Pancreas (tissue), 10 donors: ENCODE data around the gene SRBD1. TPM values are rescaled to one million over a fixed set of nuclear protein-coding genes. Genes with fewer than 3 reads are reported as not detected.

Experiments
- ATAC-seq, 4 donors: fragments of 200-7000 bp; cut with Tn5 transposase; one replicate each; pipeline versions ENCODE4 v1.8.0 to v1.9.1; 2020; ENCODE audit warnings: mild to moderate bottlenecking in 4 of 4, moderate library complexity in 4 of 4
- DNase-seq, 6 donors: peaks; one replicate each; pipeline ENCODE4 v3.0.0-alpha.2; 2020
- FAIRE-seq: peaks from 2 replicates; lab custom pipeline; 2012; peaks lifted over from hg19 to GRCh38; lab: Jason Lieb, UNC
- H3K27ac ChIP-seq, 4 donors: fragments of 200-600 bp; sonication (generic); 1 replicate in 3 of 4; 2 replicates in 1 of 4; pipeline versions ENCODE4 v1.5.0 to v1.8.0; 2020
- H3K27me3 ChIP-seq, 4 donors: fragments of 200-600 bp; one replicate each; pipeline ENCODE4 v1.8.0; 2021
- H3K36me3 ChIP-seq, 3 donors: fragments of 200-600 bp; sonication (generic) in 1 of 3; one replicate each; pipeline versions ENCODE4 v1.5.0 to v1.8.0; 2020 to 2021
- H3K4me1 ChIP-seq, 3 donors: fragments of 200-600 bp; one replicate each; pipeline ENCODE4 v1.8.0; 2021
- H3K4me3 ChIP-seq, 4 donors: fragments of 200-600 bp; sonication (generic) in 2 of 4; one replicate each; pipeline versions ENCODE4 v1.5.0 to v1.8.0; 2020 to 2021
- H3K9me3 ChIP-seq, 4 donors: fragments of 200-600 bp; one replicate each; pipeline ENCODE4 v1.8.0; 2021
- WGBS, 2 donors: extraction: QIAGEN DNeasy Blood & Tissue Kit; methylation state at CpG; one replicate each; pipeline ENCODE4 v1.1.7; 2013; 5-methylcytosine and 5-hydroxymethylcytosine counted together
- intact Hi-C, 3 donors: fragments of 100-400 bp; cut with DNase I; formaldehyde crosslinking; loops; one replicate each; pipeline versions ENCODE4 v1.11.1 to v1.14.2; 2022
- polyA plus RNA-seq, 2 donors: library from polyadenylated mRNA; stranded (reverse); fragments of 200-250 nt; gene quantifications; one replicate each; pipeline ENCODE4 v1.2.3, GENCODE V29; 2013
- total RNA-seq, 6 donors: library from RNA; stranded (reverse); fragmentation: NEBNext Ultra II Directional in 4 of 6; extraction: Animal tissue kit (Norgen Biotek cat#: 25700) in 4 of 6; gene quantifications; one replicate each; pipeline versions ENCODE4 v1.2.1 to v1.2.4, GENCODE V29; 2021 to 2023
- TF ChIP-seq, protein P1 (sequence below), 4 donors: fragments of 200-600 bp; sonication (generic) in 3 of 4; IDR thresholded peaks; one replicate each; pipeline versions ENCODE4 v1.5.0 to v1.8.0; 2021; ENCODE audit warnings: antibody characterized with exemption in 4 of 4
- donor health status: healthy with polysubstance abuse.
- donor health status: DM: no; HTN: no; CAD: no; lungs with moderate emphysema.
- donor health status: DM: no; HTN: no; CAD: no.
- donor health status: control.
- donor health status: control.
- donor health status: Bipolar disorder and iron deficiency.
- donor health status: DM: yes; HTN: yes; CAD: no.
- donor health status: DM: no; HTN: no; CAD: no.
- donor health status: DM: no; HTN: no; CAD: no.
- donor health status: DM: yes; HTN: yes; CAD: no.

SRBD1 gene
- total and polyA plus RNA-seq, 8 donors = 3.2 to 15.4 (median 11.6) TPM

- H3K9me3 ChIP-seq = no peaks in the 10 kb centered on the region
- FAIRE-seq (peak; percentile 54), ATAC-seq (peak in 3 of 4 donors; percentile 34 to 66 (median 58)), DNase-seq (no peak)
- intact Hi-C loops = no loop called here
- H3K27ac ChIP-seq = peak overlapping the region in 2 of 4 donors; percentile 2 to 8
- peaks cover 0 to 3% (median 0%) of the 10 kb centered on the region in 3 donors for H3K36me3 ChIP-seq
- H3K4me3 ChIP-seq = peak overlapping the region in 1 of 4 donors; percentile 4
- TF ChIP-seq, protein P1, sequence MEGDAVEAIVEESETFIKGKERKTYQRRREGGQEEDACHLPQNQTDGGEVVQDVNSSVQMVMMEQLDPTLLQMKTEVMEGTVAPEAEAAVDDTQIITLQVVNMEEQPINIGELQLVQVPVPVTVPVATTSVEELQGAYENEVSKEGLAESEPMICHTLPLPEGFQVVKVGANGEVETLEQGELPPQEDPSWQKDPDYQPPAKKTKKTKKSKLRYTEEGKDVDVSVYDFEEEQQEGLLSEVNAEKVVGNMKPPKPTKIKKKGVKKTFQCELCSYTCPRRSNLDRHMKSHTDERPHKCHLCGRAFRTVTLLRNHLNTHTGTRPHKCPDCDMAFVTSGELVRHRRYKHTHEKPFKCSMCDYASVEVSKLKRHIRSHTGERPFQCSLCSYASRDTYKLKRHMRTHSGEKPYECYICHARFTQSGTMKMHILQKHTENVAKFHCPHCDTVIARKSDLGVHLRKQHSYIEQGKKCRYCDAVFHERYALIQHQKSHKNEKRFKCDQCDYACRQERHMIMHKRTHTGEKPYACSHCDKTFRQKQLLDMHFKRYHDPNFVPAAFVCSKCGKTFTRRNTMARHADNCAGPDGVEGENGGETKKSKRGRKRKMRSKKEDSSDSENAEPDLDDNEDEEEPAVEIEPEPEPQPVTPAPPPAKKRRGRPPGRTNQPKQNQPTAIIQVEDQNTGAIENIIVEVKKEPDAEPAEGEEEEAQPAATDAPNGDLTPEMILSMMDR (IDR thresholded peaks at IDR 0.05) = no peak
- H3K4me1 ChIP-seq = no peaks in the 10 kb centered on the region
- 85 to 86% methylated on average over 5 of the region's 5 CpGs for WGBS, 2 donors
- no peaks in the 10 kb centered on the region for H3K27me3 ChIP-seq
Measured at GRCh38 chr2:45567974-45568789, 42.9 kb downstream of the SRBD1 start.

- Histone ChIP-seq H3K27ac (peak overlapping the region in 2 of 4 donors; percentile 2 to 8), H3K27me3 (no peaks in the 10 kb centered on the region), H3K4me3 (no peak overlapping the region), H3K36me3 (no peaks in the 10 kb centered on the region), H3K4me1 (no peaks in the 10 kb centered on the region), H3K9me3 (no peaks in the 10 kb centered on the region)
- TF ChIP-seq, protein P1 (IDR thresholded peaks at IDR 0.05) = no peak
- intact Hi-C loops = no loop called here
- DNase-seq = no peak
- ATAC-seq = no peak
- FAIRE-seq = no peak
- WGBS, 2 donors = 88 to 90% methylated on average over 7 of the region's 7 CpGs
Measured at GRCh38 chr2:45567288-45567963, 43.6 kb downstream of the SRBD1 start.

- intact Hi-C loops = no loop called here
- ATAC-seq (no peak), DNase-seq (no peak), FAIRE-seq (no peak)
- TF ChIP-seq, protein P1 (IDR thresholded peaks at IDR 0.05) = no peak
- Histone ChIP-seq H3K36me3 (no peaks in the 10 kb centered on the region), H3K27ac (no peak overlapping the region), H3K4me1 (no peaks in the 10 kb centered on the region), H3K27me3 (no peaks in the 10 kb centered on the region), H3K9me3 (no peaks in the 10 kb centered on the region), H3K4me3 (no peak overlapping the region)
- 98 to 100% methylated on average over 3 of the region's 3 CpGs for WGBS, 2 donors
Measured at GRCh38 chr2:45559436-45559835, 51.6 kb downstream of the SRBD1 start.

DNA sequence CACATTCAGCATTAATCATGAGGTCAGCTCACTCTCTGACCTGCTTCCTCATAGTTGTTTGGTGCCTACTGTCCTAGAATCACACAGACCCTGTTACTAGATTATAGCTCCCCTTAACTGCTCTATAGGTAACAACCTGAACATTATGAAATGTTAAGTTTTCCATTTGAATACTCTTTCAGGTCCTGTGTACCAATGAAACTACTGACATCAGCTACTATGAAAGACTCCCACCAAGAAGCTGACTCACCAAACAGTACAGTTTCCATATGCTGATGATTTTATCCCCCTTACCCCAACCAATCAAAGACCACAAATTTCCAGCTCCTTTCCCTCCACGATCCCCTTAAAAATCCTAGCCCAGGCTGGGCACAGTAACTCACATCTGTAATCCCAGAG, 56.3 kb downstream of the SRBD1 start:
- FAIRE-seq (no peak), DNase-seq (no peak), ATAC-seq (no peak)
- TF ChIP-seq, protein P1 (IDR thresholded peaks at IDR 0.05) = no peak
- Histone ChIP-seq H3K4me1 (no peaks in the 10 kb centered on the region), H3K4me3 (no peak overlapping the region), H3K36me3 (peaks cover 0 to 6% (median 0%) of the 10 kb centered on the region in 3 donors), H3K27me3 (no peaks in the 10 kb centered on the region), H3K9me3 (no peaks in the 10 kb centered on the region), H3K27ac (no peak overlapping the region)
- 94 to 99% methylated on average over 1 of the region's 1 CpG for WGBS, 2 donors
- intact Hi-C loops = no loop called here
